Astrocyte (in vitro differentiated cells and primary cell): ENCODE measurements around the gene SF3B2.

Experiments
- CTCF ChIP-seq: IDR thresholded peaks from 2 replicates; pipeline ENCODE4 v1.5.1; 2011; ENCODE audit warnings: low read depth, mild to moderate bottlenecking, inconsistent platforms, low read length, moderate library complexity; ENCODE audit not compliant: insufficient read depth
- EZH2 ChIP-seq: IDR thresholded peaks from 2 replicates; pipeline ENCODE4 v1.6.1; 2012; ENCODE audit warnings: mild to moderate bottlenecking, low read length, inconsistent platforms; ENCODE audit not compliant: insufficient read depth

GRCh38 chr11:66087148-66087908, 35.2 kb downstream of the SF3B2 start:
- TF ChIP-seq CTCF: no peak
- no peak for TF ChIP-seq EZH2
